GM12865 (cell line): ENCODE results near the gene AGAP2.

Experiments used
- DNase-seq: peaks from one replicate; pipeline ENCODE4 v3.0.0; 2010; ENCODE audit warnings: low read depth
- H3K4me3 ChIP-seq: 2 replicates; pipeline ENCODE4 v1.5.1; 2011; ENCODE audit warnings: mild to moderate bottlenecking, low read depth, low read length, control low read depth
- CTCF ChIP-seq: IDR thresholded peaks from 2 replicates; pipeline ENCODE4 v1.5.1; 2011; ENCODE audit warnings: low read length, control low read depth, low read depth, inconsistent platforms; ENCODE audit not compliant: insufficient read depth; ENCODE audit errors: missing control alignments

Gene AGAP2

GRCh38 chr12:57781244-57781643 is 42.7 kb upstream of the AGAP2 start:
- DNase-seq = no peak
- TF ChIP-seq CTCF = no peak
- H3K4me3 ChIP-seq = no peak overlapping the region

GRCh38 chr12:57780284-57780897 is 41.8 kb upstream of the AGAP2 start:
- H3K4me3 ChIP-seq = no peak overlapping the region
- no peak for DNase-seq
- no peak for TF ChIP-seq CTCF

- no peak for TF ChIP-seq CTCF
- no peak overlapping the region for H3K4me3 ChIP-seq
- DNase-seq = no peak
Observed at GRCh38 chr12:57779736-57780135, 41.2 kb upstream of the AGAP2 start.

- TF ChIP-seq CTCF = no peak
- no peak for DNase-seq
- H3K4me3 ChIP-seq = no peak overlapping the region
Observed at GRCh38 chr12:57777911-57778310, 39.4 kb upstream of the AGAP2 start.

GRCh38 chr12:57777367-57777766 is 38.8 kb upstream of the AGAP2 start:
- no peak for TF ChIP-seq CTCF
- DNase-seq = no peak
- no peak overlapping the region for H3K4me3 ChIP-seq

- no peak for TF ChIP-seq CTCF
- H3K4me3 ChIP-seq = no peak overlapping the region
- no peak for DNase-seq
Observed at GRCh38 chr12:57776247-57776587, 37.7 kb upstream of the AGAP2 start.

- TF ChIP-seq CTCF = peak; percentile 21
- no peak overlapping the region for H3K4me3 ChIP-seq
- DNase-seq = no peak
Observed at GRCh38 chr12:57775563-57776246, 37.2 kb upstream of the AGAP2 start.
